Measurements from ENCODE around the gene ARNT2.

Gene ARNT2

DNA sequence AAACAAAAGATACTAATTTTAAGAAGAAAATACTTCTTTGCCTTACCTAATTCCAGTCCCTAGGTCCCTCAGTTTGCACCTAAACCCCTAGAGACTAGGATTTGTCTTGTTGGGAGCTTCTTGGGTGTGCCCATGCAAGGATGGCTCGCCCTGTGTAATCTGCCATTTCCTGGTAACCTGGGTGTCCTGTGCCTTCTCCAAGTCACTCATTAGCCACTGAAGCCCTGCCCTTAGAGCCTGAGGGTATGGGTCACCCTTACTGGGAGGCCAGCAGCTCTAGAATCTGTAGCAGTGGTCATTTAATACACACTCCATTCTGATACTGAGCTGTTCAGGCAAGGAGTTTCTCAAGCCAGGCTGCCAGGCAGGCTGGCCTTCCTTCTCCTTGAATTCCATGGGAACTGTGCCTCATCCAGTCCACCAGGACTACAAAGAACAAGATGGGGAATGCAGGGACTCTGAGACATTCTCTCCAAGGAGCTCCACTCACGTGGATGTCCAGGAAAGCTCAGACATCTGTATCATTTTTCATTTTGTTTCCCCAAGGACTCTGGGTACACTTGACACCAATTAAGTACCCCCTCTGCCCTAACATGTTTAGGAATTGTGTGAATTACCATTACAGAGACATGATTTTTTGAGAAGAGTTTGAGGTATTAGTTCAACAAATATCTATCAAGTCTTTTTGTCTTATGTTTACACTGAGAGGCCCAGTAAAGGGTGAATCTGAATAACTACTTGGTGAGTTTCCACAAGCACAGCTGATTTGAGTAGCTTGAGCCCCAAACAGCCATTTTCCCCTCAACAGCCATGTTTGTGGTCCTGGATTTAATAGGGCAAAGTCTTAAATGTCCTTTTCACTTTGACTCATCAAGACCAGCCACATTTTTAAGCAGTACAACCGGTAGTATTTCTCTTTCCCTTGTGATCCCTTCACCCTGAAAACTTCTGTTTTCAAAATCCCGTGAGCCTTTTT lies 52.6 kb downstream of the ARNT2 start:
- no peaks in the 10 kb centered on the region for H3K36me3 ChIP-seq (replicated peaks)
- H3K27me3 ChIP-seq (replicated peaks) = no peaks in the 10 kb centered on the region
- TF ChIP-seq, protein P1, sequence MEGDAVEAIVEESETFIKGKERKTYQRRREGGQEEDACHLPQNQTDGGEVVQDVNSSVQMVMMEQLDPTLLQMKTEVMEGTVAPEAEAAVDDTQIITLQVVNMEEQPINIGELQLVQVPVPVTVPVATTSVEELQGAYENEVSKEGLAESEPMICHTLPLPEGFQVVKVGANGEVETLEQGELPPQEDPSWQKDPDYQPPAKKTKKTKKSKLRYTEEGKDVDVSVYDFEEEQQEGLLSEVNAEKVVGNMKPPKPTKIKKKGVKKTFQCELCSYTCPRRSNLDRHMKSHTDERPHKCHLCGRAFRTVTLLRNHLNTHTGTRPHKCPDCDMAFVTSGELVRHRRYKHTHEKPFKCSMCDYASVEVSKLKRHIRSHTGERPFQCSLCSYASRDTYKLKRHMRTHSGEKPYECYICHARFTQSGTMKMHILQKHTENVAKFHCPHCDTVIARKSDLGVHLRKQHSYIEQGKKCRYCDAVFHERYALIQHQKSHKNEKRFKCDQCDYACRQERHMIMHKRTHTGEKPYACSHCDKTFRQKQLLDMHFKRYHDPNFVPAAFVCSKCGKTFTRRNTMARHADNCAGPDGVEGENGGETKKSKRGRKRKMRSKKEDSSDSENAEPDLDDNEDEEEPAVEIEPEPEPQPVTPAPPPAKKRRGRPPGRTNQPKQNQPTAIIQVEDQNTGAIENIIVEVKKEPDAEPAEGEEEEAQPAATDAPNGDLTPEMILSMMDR (IDR thresholded peaks at IDR 0.05; ENCODE audit: low read depth, low read length, missing control alignments) = no peak
- no peak overlapping the region for H3K4me3 ChIP-seq (ENCODE audit: low read depth, low read length)
- no peak overlapping the region for H3K27ac ChIP-seq
- DNase-seq = no peak
- in situ Hi-C loops (cut with HindIII; ENCODE audit: low pct_ligation_motif_present, low sequenced_read_pairs) = no loop called here

DNA sequence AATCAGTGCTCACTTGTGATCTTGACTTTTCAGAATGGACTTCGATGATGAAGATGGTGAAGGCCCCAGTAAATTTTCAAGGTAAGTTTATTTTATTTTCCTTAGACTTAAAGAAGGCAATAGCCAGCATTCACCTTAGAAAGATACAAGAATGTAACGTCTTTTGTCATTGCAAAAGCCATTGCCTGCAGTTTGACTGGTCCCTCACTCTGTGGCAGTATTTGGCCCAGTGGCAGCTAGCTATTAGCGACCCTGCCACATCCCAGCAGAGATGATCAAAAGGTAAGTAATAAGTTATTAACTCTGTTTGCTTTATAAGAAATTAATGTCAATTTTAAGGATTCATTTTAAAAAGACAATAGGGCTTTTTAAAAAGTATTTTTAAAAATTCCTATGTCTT lies 53.7 kb downstream of the ARNT2 start:
- Histone ChIP-seq H3K4me3 (ENCODE audit: low read depth, low read length) (no peak overlapping the region), H3K36me3 (replicated peaks) (no peaks in the 10 kb centered on the region), H3K27me3 (replicated peaks) (no peaks in the 10 kb centered on the region), H3K27ac (no peak overlapping the region)
- no peak for DNase-seq
- TF ChIP-seq, protein P1 (IDR thresholded peaks at IDR 0.05; ENCODE audit: low read depth, low read length, missing control alignments) = no peak
- in situ Hi-C loops (cut with HindIII; ENCODE audit: low pct_ligation_motif_present, low sequenced_read_pairs) = no loop called here

DNA sequence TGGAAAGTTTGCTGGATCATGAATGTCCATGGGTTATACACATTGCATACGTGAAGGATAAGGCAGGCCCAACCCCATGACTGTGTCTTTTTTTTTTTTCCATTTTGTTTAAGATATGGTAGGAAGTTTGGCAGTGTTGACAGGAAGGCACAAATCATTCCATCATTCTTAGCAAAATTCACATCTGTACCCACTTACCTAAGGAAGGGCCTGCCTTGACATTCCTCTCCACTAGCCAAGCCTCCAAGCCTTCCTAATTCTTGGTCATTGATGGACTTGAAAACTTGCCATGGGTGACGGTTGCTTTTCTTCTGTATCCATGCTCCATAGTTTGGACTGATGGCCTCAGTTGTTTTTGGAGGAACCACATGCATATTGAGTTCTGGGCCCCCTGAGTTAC lies 54.4 kb downstream of the ARNT2 start:
- H3K36me3 ChIP-seq (replicated peaks) = no peaks in the 10 kb centered on the region
- H3K4me3 ChIP-seq (ENCODE audit: low read depth, low read length) = no peak overlapping the region
- no peak for DNase-seq
- H3K27me3 ChIP-seq (replicated peaks) = no peaks in the 10 kb centered on the region
- in situ Hi-C loops (cut with HindIII; ENCODE audit: low pct_ligation_motif_present, low sequenced_read_pairs) = no loop called here
- H3K27ac ChIP-seq = no peak overlapping the region
- TF ChIP-seq, protein P1 (IDR thresholded peaks at IDR 0.05; ENCODE audit: low read depth, low read length, missing control alignments) = no peak

DNA sequence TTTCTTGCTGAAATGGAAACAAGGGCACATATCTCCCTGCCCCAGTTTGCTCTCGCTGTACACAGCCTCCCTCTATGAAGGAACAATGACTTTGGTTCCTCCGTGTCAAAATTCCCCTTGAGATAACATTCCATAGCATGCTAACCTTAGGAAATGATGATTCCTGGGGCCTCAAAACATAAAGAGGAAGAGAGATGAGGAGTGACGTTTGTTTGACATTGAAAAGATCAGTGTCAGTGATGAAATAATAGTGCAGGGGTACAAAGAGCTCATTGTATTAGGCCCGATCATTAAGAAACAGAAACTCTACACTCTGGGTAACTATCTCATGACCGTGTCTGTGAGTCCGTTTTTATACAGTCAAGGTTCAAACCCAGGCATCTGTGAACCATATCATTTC lies 55.2 kb downstream of the ARNT2 start:
- DNase-seq = no peak
- H3K27me3 ChIP-seq (replicated peaks) = no peaks in the 10 kb centered on the region
- no peak overlapping the region for H3K4me3 ChIP-seq (ENCODE audit: low read depth, low read length)
- no peak overlapping the region for H3K27ac ChIP-seq
- in situ Hi-C loops (cut with HindIII; ENCODE audit: low pct_ligation_motif_present, low sequenced_read_pairs) = no loop called here
- TF ChIP-seq, protein P1 (IDR thresholded peaks at IDR 0.05; ENCODE audit: low read depth, low read length, missing control alignments) = no peak
- H3K36me3 ChIP-seq (replicated peaks) = no peaks in the 10 kb centered on the region

DNA sequence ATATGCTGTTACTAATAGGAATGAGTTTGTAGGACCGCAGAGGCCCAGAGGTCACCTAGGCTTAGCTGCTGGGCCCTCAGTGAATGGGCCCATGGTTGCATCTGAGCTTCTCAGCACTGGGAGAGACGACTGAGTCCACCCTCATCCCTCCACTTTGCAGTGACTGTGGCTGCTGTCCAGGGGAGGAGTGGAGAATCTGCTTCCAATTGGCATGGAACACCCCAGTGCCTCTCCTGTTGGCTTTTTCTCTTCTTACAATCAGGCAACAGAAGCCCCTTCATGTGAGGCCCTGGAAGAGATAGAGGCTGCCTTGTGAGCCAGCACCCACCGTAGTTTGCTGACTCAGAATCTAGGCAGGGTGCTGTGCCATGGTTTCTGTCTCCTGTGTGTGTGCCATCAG lies 55.6 kb downstream of the ARNT2 start:
- H3K27ac ChIP-seq = no peak overlapping the region
- no peak overlapping the region for H3K4me3 ChIP-seq (ENCODE audit: low read depth, low read length)
- in situ Hi-C loops (cut with HindIII; ENCODE audit: low pct_ligation_motif_present, low sequenced_read_pairs) = no loop called here
- H3K27me3 ChIP-seq (replicated peaks) = no peaks in the 10 kb centered on the region
- DNase-seq = no peak
- TF ChIP-seq, protein P1 (IDR thresholded peaks at IDR 0.05; ENCODE audit: low read depth, low read length, missing control alignments) = no peak
- H3K36me3 ChIP-seq (replicated peaks) = no peaks in the 10 kb centered on the region
